ENCODE results near the gene AGPAT4. TPM values are rescaled to one million over a fixed set of nuclear protein-coding genes. Genes with fewer than 3 reads are reported as not detected.
"Not testable (repeated sequence)": the region's sequence is repeated elsewhere in the genome, so short reads cannot be mapped to it uniquely, and the experiment has no call there.

The AGPAT4 gene
- total RNA-seq, 2 donors from 2014 or later: 8.0 to 9.5 TPM

GRCh38 chr6:161123319-161123718 lies 150.5 kb downstream of the AGPAT4 start:
- not testable (repeated sequence) for H3K27ac Mint-ChIP-seq; DNase-seq; H3K27me3 Mint-ChIP-seq (ENCODE audit: low read depth); H3K4me3 Mint-ChIP-seq; ATAC-seq (replicated peaks in 1 of 2)
- Mint-ChIP-seq H3K9me3 (peaks cover 15 to 17% of the 10 kb centered on the region in 2 donors), H3K36me3 (ENCODE audit: insufficient read depth in 2 of 2) (peaks cover 39 to 71% of the 10 kb centered on the region in 2 donors), H3K4me1 (ENCODE audit: low read depth) (peaks cover 14% of the 10 kb centered on the region)

DNA sequence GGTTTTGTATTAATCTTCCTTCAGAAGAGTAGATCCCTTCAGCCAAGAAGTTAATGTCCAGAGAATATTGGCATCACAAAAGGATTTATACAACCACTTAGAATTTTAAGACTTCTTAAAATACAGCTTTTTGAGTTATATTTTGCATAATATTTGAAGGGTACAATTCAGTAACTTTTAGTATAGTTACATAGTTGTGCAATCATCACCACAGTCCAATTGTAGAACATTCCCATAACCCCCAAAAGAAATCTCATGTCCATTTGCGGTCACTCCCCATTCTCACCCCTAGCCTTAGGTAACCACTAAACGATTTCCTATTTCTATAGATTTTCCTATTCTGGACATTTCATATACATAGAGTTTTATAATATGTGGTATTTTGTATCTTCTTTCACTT lies 155.9 kb downstream of the AGPAT4 start:
- H3K27ac Mint-ChIP-seq: no peak overlapping the region

GRCh38 chr6:161117308-161117707 lies 156.6 kb downstream of the AGPAT4 start:
- Mint-ChIP-seq H3K4me3 (no peak overlapping the region), H3K27ac (no peak overlapping the region), H3K27me3 (ENCODE audit: low read depth) (no peaks in the 10 kb centered on the region), H3K9me3 (peaks cover 4 to 12% of the 10 kb centered on the region in 2 donors), H3K4me1 (ENCODE audit: low read depth) (peaks cover 27% of the 10 kb centered on the region), H3K36me3 (ENCODE audit: insufficient read depth in 2 of 2) (peaks cover 24 to 61% of the 10 kb centered on the region in 2 donors)
- no peak for DNase-seq
- no peak for ATAC-seq (replicated peaks in 1 of 2)

More for the DNA sequence above, 155.9 kb downstream of the AGPAT4 start:
- H3K4me3 Mint-ChIP-seq: no peak overlapping the region
- H3K9me3 Mint-ChIP-seq: peaks cover 4 to 12% of the 10 kb centered on the region in 2 donors
- H3K27me3 Mint-ChIP-seq (ENCODE audit: low read depth): no peaks in the 10 kb centered on the region
- peaks cover 21% of the 10 kb centered on the region for H3K4me1 Mint-ChIP-seq (ENCODE audit: low read depth)
- peaks cover 26 to 61% of the 10 kb centered on the region in 2 donors for H3K36me3 Mint-ChIP-seq (ENCODE audit: insufficient read depth in 2 of 2)
- ATAC-seq (replicated peaks in 1 of 2) (no peak), DNase-seq (no peak)

- H3K9me3 Mint-ChIP-seq: peaks cover 2 to 9% of the 10 kb centered on the region in 2 donors
- peak overlapping the region; percentile 32 for H3K27ac Mint-ChIP-seq
- H3K4me3 Mint-ChIP-seq: no peak overlapping the region
- H3K36me3 Mint-ChIP-seq (ENCODE audit: insufficient read depth in 2 of 2): peaks cover 21 to 57% of the 10 kb centered on the region in 2 donors
- ATAC-seq (replicated peaks in 1 of 2) (no peak), DNase-seq (no peak)
- peaks cover 35% of the 10 kb centered on the region for H3K4me1 Mint-ChIP-seq (ENCODE audit: low read depth)
- no peaks in the 10 kb centered on the region for H3K27me3 Mint-ChIP-seq (ENCODE audit: low read depth)
Observed at GRCh38 chr6:161116554-161116953, 157.3 kb downstream of the AGPAT4 start.

DNA sequence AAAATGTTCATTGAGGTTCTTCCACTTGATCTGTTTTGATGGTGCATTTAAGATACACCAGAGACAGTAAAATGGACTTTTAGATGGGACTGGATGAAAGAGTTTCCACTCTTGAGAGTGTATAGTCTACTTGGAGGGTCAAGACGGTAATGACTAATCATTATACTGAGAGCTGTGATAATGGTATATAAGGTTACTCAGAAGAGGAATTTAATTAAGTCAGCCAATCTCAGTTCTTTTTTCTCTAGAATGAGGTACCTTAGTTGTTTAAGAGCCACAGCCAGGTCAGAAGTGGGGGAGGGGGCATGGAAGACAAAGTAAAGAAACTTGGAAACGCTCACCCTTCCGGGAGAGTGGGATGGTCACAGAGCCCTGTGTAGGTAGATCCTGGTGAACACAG lies 158.4 kb downstream of the AGPAT4 start:
- H3K36me3 Mint-ChIP-seq (ENCODE audit: insufficient read depth in 2 of 2): peaks cover 19 to 55% of the 10 kb centered on the region in 2 donors

GRCh38 chr6:161111261-161111660 lies 162.6 kb downstream of the AGPAT4 start:
- H3K4me1 Mint-ChIP-seq (ENCODE audit: low read depth): peaks cover 51% of the 10 kb centered on the region
- H3K27me3 Mint-ChIP-seq (ENCODE audit: low read depth): no peaks in the 10 kb centered on the region
- H3K4me3 Mint-ChIP-seq: peak overlapping the region; percentile 69 to 73
- peaks cover 14 to 43% of the 10 kb centered on the region in 2 donors for H3K36me3 Mint-ChIP-seq (ENCODE audit: insufficient read depth in 2 of 2)
- peak overlapping the region; percentile 89 for H3K27ac Mint-ChIP-seq
- DNase-seq (peak; percentile 24 to 29), ATAC-seq (replicated peaks in 1 of 2) (peak; percentile 88 to 89)
- no peaks in the 10 kb centered on the region for H3K9me3 Mint-ChIP-seq

More for the DNA sequence above, 158.4 kb downstream of the AGPAT4 start:
- ATAC-seq (replicated peaks in 1 of 2): peak in 1 of 2 donors; percentile 57
- peaks cover 2 to 5% of the 10 kb centered on the region in 2 donors for H3K9me3 Mint-ChIP-seq
- H3K27me3 Mint-ChIP-seq (ENCODE audit: low read depth): no peaks in the 10 kb centered on the region
- no peak for DNase-seq
- peaks cover 46% of the 10 kb centered on the region for H3K4me1 Mint-ChIP-seq (ENCODE audit: low read depth)
- H3K27ac Mint-ChIP-seq: peak overlapping the region; percentile 93
- H3K4me3 Mint-ChIP-seq: peak overlapping the region; percentile 5 to 53

DNA sequence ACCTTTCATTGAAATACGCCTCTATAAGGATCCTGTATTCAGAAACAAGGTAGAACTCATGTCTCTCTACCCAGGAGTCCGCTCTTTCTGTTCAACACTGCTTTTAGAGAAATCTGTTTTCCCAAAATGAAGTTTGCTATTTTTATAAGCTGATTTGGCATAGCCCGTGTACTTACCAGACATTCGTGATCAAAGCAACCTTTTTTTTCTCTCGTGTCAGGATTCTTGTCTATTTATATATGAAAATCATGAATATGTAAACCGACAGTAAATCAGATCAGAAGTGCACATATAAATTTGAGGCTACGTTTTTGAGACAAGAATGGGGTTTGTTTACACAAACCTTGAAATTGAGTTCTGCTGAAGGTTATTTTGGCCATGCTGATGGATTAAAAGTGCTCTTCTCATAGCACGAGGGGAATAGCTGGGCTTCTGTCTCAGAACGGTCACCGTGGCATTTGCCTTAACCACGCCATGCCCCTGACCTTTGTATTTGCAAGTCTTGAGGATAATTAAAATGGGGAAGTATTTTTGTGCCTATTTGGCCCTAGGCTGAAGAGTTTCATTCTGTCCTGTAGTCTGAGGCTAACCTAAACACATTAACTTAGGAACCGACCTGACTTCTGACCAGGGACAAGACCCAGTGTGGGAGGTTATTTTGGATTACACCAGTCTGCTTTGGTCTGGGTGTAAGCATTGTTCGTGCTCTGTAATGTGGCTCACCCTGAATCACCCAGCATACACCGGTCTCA lies 163.7 kb downstream of the AGPAT4 start:
- DNase-seq (no peak), ATAC-seq (replicated peaks in 1 of 2) (no peak)
- H3K27ac Mint-ChIP-seq: peak overlapping the region; percentile 89
- H3K27me3 Mint-ChIP-seq (ENCODE audit: low read depth): no peaks in the 10 kb centered on the region
- H3K4me1 Mint-ChIP-seq (ENCODE audit: low read depth): peaks cover 45% of the 10 kb centered on the region
- no peaks in the 10 kb centered on the region for H3K9me3 Mint-ChIP-seq
- H3K4me3 Mint-ChIP-seq: no peak overlapping the region
- peaks cover 11 to 43% of the 10 kb centered on the region in 2 donors for H3K36me3 Mint-ChIP-seq (ENCODE audit: insufficient read depth in 2 of 2)

- Mint-ChIP-seq H3K27me3 (ENCODE audit: low read depth) (no peaks in the 10 kb centered on the region), H3K4me3 (no peak overlapping the region), H3K9me3 (no peaks in the 10 kb centered on the region), H3K36me3 (ENCODE audit: insufficient read depth in 2 of 2) (peaks cover 13 to 43% of the 10 kb centered on the region in 2 donors), H3K27ac (no peak overlapping the region), H3K4me1 (ENCODE audit: low read depth) (peaks cover 45% of the 10 kb centered on the region)
- DNase-seq (no peak), ATAC-seq (replicated peaks in 1 of 2) (no peak)
Observed at GRCh38 chr6:161109366-161109765, 164.5 kb downstream of the AGPAT4 start.

DNA sequence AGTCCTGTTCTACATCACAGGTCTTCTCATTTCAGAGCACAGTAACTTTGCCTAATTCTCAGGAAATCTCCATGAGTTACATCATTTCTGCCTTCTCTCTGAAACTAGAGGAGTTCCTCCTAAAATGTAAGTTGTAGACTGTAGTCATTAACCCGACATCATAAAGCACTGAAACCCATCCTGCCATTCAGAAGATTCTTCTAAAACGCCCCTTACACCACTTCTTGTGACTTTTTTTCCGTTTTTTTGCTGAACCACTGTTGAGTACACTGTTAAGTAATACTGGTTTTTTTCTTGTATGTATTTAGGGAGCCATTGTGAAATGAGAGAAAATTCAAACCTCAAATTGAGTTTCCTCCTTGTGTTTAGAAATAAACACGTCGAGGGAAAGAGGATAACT lies 164.9 kb downstream of the AGPAT4 start:
- no peaks in the 10 kb centered on the region for H3K27me3 Mint-ChIP-seq (ENCODE audit: low read depth)
- no peaks in the 10 kb centered on the region for H3K9me3 Mint-ChIP-seq
- H3K4me3 Mint-ChIP-seq: no peak overlapping the region
- no peak overlapping the region for H3K27ac Mint-ChIP-seq
- ATAC-seq (replicated peaks in 1 of 2): no peak
- peaks cover 13 to 43% of the 10 kb centered on the region in 2 donors for H3K36me3 Mint-ChIP-seq (ENCODE audit: insufficient read depth in 2 of 2)
- H3K4me1 Mint-ChIP-seq (ENCODE audit: low read depth): peaks cover 45% of the 10 kb centered on the region
- DNase-seq: no peak

DNA sequence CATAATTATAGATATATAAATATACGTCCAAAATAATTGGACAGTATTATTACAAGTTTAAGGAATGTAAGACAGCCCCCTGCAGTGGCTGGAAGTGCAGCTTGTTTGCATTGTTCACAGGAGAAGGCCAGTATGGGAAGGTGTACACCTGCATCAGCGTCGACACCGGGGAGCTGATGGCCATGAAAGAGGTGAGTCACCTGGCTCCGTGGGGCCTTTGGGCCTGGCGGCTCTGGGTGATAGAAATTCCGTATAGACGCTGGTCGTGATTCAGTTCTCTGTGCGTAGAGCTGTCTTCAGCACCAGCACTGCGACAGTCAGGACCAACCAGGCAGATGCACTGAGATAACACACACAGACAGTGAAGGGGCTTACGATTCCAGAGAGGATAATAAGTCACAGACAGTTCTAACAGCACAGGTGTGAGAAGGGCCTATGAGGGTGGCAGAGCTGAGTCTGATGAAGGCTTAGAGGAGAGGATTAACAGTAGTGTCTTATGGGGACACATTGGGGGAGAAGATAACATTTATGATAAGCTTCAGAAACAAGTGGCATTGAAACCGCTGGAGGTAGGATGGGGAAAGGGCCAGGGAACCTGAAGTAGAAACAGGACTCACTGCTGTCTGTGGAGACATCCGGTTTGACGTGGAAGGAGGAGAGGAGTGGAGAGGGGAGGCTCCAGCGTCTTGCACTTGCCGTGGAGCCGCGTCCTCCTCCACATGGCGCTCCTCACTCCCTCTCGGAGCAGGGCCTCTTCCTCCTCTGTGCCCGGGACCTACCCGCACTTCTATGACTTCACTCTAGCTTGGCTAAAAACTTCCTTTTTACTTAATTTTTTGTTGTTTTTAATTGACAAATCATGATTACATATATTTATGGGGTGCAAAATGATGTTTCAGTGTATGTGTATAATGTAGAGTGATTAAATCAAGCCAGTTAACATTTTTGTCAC lies 165.8 kb downstream of the AGPAT4 start:
- Mint-ChIP-seq H3K27ac (no peak overlapping the region), H3K36me3 (ENCODE audit: insufficient read depth in 2 of 2) (peaks cover 17 to 46% of the 10 kb centered on the region in 2 donors)
- no peak for ATAC-seq (replicated peaks in 1 of 2)

GRCh38 chr6:161105408-161105807 lies 168.5 kb downstream of the AGPAT4 start:
- peak in 1 of 2 donors; percentile 43 for ATAC-seq (replicated peaks in 1 of 2)
- Mint-ChIP-seq H3K27me3 (ENCODE audit: low read depth) (no peaks in the 10 kb centered on the region), H3K4me3 (no peak overlapping the region), H3K27ac (no peak overlapping the region), H3K36me3 (ENCODE audit: insufficient read depth in 2 of 2) (peaks cover 14 to 33% of the 10 kb centered on the region in 2 donors), H3K4me1 (ENCODE audit: low read depth) (peaks cover 15% of the 10 kb centered on the region), H3K9me3 (no peaks in the 10 kb centered on the region)
- DNase-seq: no peak

More for the DNA sequence above, 165.8 kb downstream of the AGPAT4 start:
- DNase-seq: no peak
- Mint-ChIP-seq H3K4me1 (ENCODE audit: low read depth) (peaks cover 41% of the 10 kb centered on the region), H3K9me3 (no peaks in the 10 kb centered on the region), H3K4me3 (no peak overlapping the region), H3K27me3 (ENCODE audit: low read depth) (no peaks in the 10 kb centered on the region)

DNA sequence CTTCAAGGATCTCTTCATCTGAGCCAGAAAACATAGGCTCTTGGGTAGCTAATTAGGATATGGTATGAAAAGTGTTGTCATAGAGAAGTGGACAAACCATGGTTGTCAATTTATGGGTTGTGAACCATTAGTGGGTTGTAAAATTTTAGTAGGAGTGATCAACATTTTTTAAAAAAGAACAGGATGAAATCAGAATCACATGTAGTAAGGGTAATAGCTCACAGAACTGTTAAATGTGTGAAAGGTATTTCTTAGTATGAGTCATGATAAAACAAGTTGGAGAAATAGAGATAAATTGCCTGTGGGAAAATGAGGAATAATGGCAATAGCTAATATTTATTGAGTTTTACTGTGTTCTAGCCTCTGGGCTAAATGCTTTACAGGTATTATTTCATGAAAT lies 168.9 kb downstream of the AGPAT4 start:
- Mint-ChIP-seq H3K9me3 (no peaks in the 10 kb centered on the region), H3K36me3 (ENCODE audit: insufficient read depth in 2 of 2) (peaks cover 14 to 28% of the 10 kb centered on the region in 2 donors), H3K4me1 (ENCODE audit: low read depth) (peaks cover 11% of the 10 kb centered on the region), H3K4me3 (no peak overlapping the region), H3K27me3 (ENCODE audit: low read depth) (no peaks in the 10 kb centered on the region), H3K27ac (peak overlapping the region; percentile 89)
- DNase-seq (no peak), ATAC-seq (replicated peaks in 1 of 2) (no peak)

DNA sequence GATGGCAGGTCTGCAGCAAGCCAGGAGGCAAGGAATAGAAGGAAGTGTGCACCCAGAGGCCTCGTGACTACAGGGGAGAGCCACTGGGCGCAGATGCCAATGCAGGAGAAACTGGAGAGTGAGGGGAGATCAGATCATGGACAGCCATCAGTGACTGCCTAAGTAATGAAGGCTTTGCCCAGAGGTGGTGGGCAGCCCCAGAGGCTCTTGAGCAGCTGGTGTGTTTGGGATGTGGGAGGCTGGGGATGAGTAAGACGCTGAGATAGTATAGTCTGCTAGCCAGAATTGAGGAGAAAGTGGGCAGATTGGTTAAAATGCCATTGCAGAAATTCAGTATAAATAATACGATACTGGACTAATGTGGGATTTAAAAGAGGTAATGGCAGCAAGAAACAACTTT lies 170.4 kb downstream of the AGPAT4 start:
- H3K4me3 Mint-ChIP-seq: no peak overlapping the region
- H3K36me3 Mint-ChIP-seq (ENCODE audit: insufficient read depth in 2 of 2): peaks cover 12 to 21% of the 10 kb centered on the region in 2 donors
- no peaks in the 10 kb centered on the region for H3K9me3 Mint-ChIP-seq
- H3K27ac Mint-ChIP-seq: no peak overlapping the region
- H3K4me1 Mint-ChIP-seq (ENCODE audit: low read depth): peaks cover 10% of the 10 kb centered on the region
- ATAC-seq (replicated peaks in 1 of 2): no peak
- no peak for DNase-seq
- H3K27me3 Mint-ChIP-seq (ENCODE audit: low read depth): no peaks in the 10 kb centered on the region
